Kidney capillary endothelial cell (primary cell): ENCODE results near the gene ANTXR1.

Source experiments
- DNase-seq: peaks from one replicate; pipeline ENCODE4 v3.0.0-alpha.2; 2018; ENCODE audit warnings: low spot score

Gene ANTXR1

GRCh38 chr2:69097891-69098655 lies 85.1 kb downstream of the ANTXR1 start:
- no peak for DNase-seq

- DNase-seq = no peak
These were observed 86.6 kb downstream of the ANTXR1 start for GRCh38 chr2:69099541-69099940.

- DNase-seq = no peak
These were observed 87.3 kb downstream of the ANTXR1 start for GRCh38 chr2:69100220-69100723.

- DNase-seq = no peak
These were observed 89.1 kb downstream of the ANTXR1 start for GRCh38 chr2:69102041-69102593.

GRCh38 chr2:69103419-69103818 lies 90.4 kb downstream of the ANTXR1 start:
- no peak for DNase-seq

GRCh38 chr2:69104261-69104660 lies 91.3 kb downstream of the ANTXR1 start:
- DNase-seq = no peak

GRCh38 chr2:69109255-69109654 lies 96.3 kb downstream of the ANTXR1 start:
- no peak for DNase-seq

GRCh38 chr2:69111076-69111475 lies 98.1 kb downstream of the ANTXR1 start:
- no peak for DNase-seq

GRCh38 chr2:69113627-69114026 lies 100.6 kb downstream of the ANTXR1 start:
- no peak for DNase-seq

GRCh38 chr2:69114534-69114933 lies 101.6 kb downstream of the ANTXR1 start:
- DNase-seq = no peak

- no peak for DNase-seq
These were observed 103.5 kb downstream of the ANTXR1 start for GRCh38 chr2:69116438-69116837.

GRCh38 chr2:69118609-69119008 lies 105.6 kb downstream of the ANTXR1 start:
- DNase-seq = no peak

- DNase-seq = no peak
These were observed 106.3 kb downstream of the ANTXR1 start for GRCh38 chr2:69119104-69119894.

- DNase-seq = peak; percentile 84
These were observed 109.3 kb downstream of the ANTXR1 start for GRCh38 chr2:69122271-69122670.

- no peak for DNase-seq
These were observed 110.2 kb downstream of the ANTXR1 start for GRCh38 chr2:69123182-69123581.

- no peak for DNase-seq
These were observed 111.4 kb downstream of the ANTXR1 start for GRCh38 chr2:69124343-69124742.

GRCh38 chr2:69125816-69126215 lies 112.8 kb downstream of the ANTXR1 start:
- DNase-seq = no peak

GRCh38 chr2:69126341-69126740 lies 113.4 kb downstream of the ANTXR1 start:
- DNase-seq = no peak

GRCh38 chr2:69131452-69131851 lies 118.5 kb downstream of the ANTXR1 start:
- DNase-seq = no peak

- no peak for DNase-seq
These were observed 119.2 kb downstream of the ANTXR1 start for GRCh38 chr2:69131983-69132675.

- DNase-seq = no peak
These were observed 120.1 kb downstream of the ANTXR1 start for GRCh38 chr2:69132960-69133590.

GRCh38 chr2:69133898-69134297 lies 120.9 kb downstream of the ANTXR1 start:
- no peak for DNase-seq
